Endothelial cell of umbilical vein (primary cell): Measurements from ENCODE around the gene CD44. TPM values are rescaled to one million over a fixed set of nuclear protein-coding genes. Genes with fewer than 3 reads are reported as not detected.

Experiments
- BruUV-seq: library from RNA; stranded (reverse); fragments of 400-500 nt; replicated peaks from 2 replicates; lab custom pipeline; 2021; lab: Mats Ljungman, UMichigan
- CTCF ChIA-PET: fragments of 300-600, 350-600 bp; sonication (Branson Sonifier 250); formaldehyde crosslinking; loops from one replicate; lab custom pipeline; 2021; ENCODE audit warnings: antibody characterized with exemption, inconsistent platforms; lab: Charles Lee
- POLR2A ChIA-PET: fragments of 300-600, 350-600 bp; sonication (Branson Sonifier 250); formaldehyde crosslinking; loops from one replicate; lab custom pipeline; 2021; ENCODE audit warnings: antibody characterized with exemption, inconsistent platforms; lab: Charles Lee
- DNase-seq: peaks from one replicate; pipeline ENCODE4 v3.0.0-alpha.2; 2011; ENCODE audit warnings: low read depth, low spot score
- FAIRE-seq: peaks from 2 replicates; lab custom pipeline; 2011; peaks lifted over from hg19 to GRCh38; lab: Jason Lieb, UNC
- H2AFZ ChIP-seq: 2 replicates; pipeline ENCODE4 v1.6.0; 2012; ENCODE audit warnings: low read depth, low read length, control low read depth, inconsistent platforms
- H3K27ac ChIP-seq: 2 replicates; pipeline ENCODE4 v1.5.1; 2011; ENCODE audit warnings: low read depth, mild to moderate bottlenecking, control low read depth, low read length, moderate library complexity; ENCODE audit not compliant: insufficient read depth
- H3K27me3 ChIP-seq, 2 experiments: 2 replicates each; pipeline versions ENCODE4 v1.6.0 to v1.6.1; 2011; ENCODE audit warnings: low read length in 2 of 2, mixed read lengths in 1 of 2; ENCODE audit not compliant: control insufficient read depth in 2 of 2, insufficient read depth in 2 of 2
- H3K36me3 ChIP-seq, 2 experiments: 2 replicates in 1 of 2; 3 replicates in 1 of 2; pipeline ENCODE4 v1.5.1; 2011; ENCODE audit warnings: low read length in 2 of 2, mild to moderate bottlenecking in 1 of 2, moderate library complexity in 1 of 2; ENCODE audit not compliant: control insufficient read depth in 2 of 2, insufficient read depth in 2 of 2; ENCODE audit errors: extremely low read depth in 1 of 2
- H3K4me1 ChIP-seq: 3 replicates; pipeline ENCODE4 v1.5.1; 2011; ENCODE audit warnings: mild to moderate bottlenecking, low read length; ENCODE audit not compliant: control insufficient read depth, insufficient read depth; ENCODE audit errors: extremely low read depth
- H3K4me2 ChIP-seq: 2 replicates; pipeline ENCODE4 v1.6.1; 2011; ENCODE audit warnings: low read length, control low read depth, mixed read lengths; ENCODE audit not compliant: insufficient read depth
- H3K4me3 ChIP-seq, 3 experiments: fragments of 200-600 bp in 1 of 3; sonication (generic), shearing (Covaris generic) in 1 of 3; replicated peaks in 1 of 3; 2 replicates each; pipeline ENCODE4 v1.5.1; 2011 to 2016; ENCODE audit warnings: control low read depth in 3 of 3, low read length in 3 of 3, mild to moderate bottlenecking in 2 of 3, inconsistent platforms in 1 of 3, low read depth in 1 of 3, moderate library complexity in 1 of 3; ENCODE audit not compliant: insufficient read depth in 1 of 3
- H3K79me2 ChIP-seq: 2 replicates; pipeline ENCODE4 v1.6.0; 2012; ENCODE audit warnings: low read length, inconsistent platforms; ENCODE audit not compliant: control insufficient read depth, insufficient read depth
- H3K9ac ChIP-seq: replicated peaks from 2 replicates; pipeline ENCODE3; 2011; ENCODE audit warnings: low read length, control low read depth; ENCODE audit not compliant: insufficient read depth; ENCODE audit errors: extremely low read depth
- H3K9me1 ChIP-seq: replicated peaks from 3 replicates; pipeline ENCODE4 v1.6.0; 2011; ENCODE audit warnings: mild to moderate bottlenecking, low read length; ENCODE audit not compliant: control insufficient read depth, insufficient read depth; ENCODE audit errors: extremely low read depth
- H3K9me3 ChIP-seq: replicated peaks from 2 replicates; pipeline ENCODE4 v1.5.1; 2012; ENCODE audit warnings: low read length, inconsistent platforms; ENCODE audit not compliant: control insufficient read depth, insufficient read depth
- H4K20me1 ChIP-seq: replicated peaks from 2 replicates; pipeline ENCODE3; 2011; ENCODE audit warnings: mild to moderate bottlenecking, low read length; ENCODE audit not compliant: control insufficient read depth, insufficient read depth; ENCODE audit errors: extremely low read depth
- EZH2 ChIP-seq: IDR thresholded peaks from 2 replicates; pipeline ENCODE4 v1.6.1; 2012; ENCODE audit warnings: borderline replicate concordance, low read depth, mild to moderate bottlenecking, moderate library complexity, low read length, inconsistent platforms; ENCODE audit not compliant: severe bottlenecking
- FOS ChIP-seq: IDR thresholded peaks from 2 replicates; pipeline ENCODE4 v1.6.1; 2011; ENCODE audit warnings: mild to moderate bottlenecking, low read length, moderate library complexity, borderline replicate concordance; ENCODE audit not compliant: insufficient read depth
- GATA2 ChIP-seq: IDR thresholded peaks from 2 replicates; pipeline ENCODE4 v1.7.0; 2011; ENCODE audit warnings: low read depth, mild to moderate bottlenecking, moderate library complexity, mixed read lengths, low read length; ENCODE audit not compliant: insufficient read length, insufficient read depth
- JUN ChIP-seq: IDR thresholded peaks from 2 replicates; pipeline ENCODE4 v1.6.1; 2011; ENCODE audit warnings: borderline replicate concordance, low read depth; ENCODE audit not compliant: insufficient read length, insufficient read depth
- MYC ChIP-seq: IDR thresholded peaks from one replicate; pipeline ENCODE4 v1.6.1; 2011; ENCODE audit warnings: mild to moderate bottlenecking, low read depth, low read length
- POLR2A ChIP-seq: IDR thresholded peaks from 2 replicates; pipeline ENCODE4 v1.6.1; 2012; ENCODE audit warnings: low read depth, mild to moderate bottlenecking, control low read depth, low read length
- POLR2AphosphoS5 ChIP-seq: IDR thresholded peaks from 2 replicates; pipeline ENCODE4 v1.6.1; 2012; ENCODE audit warnings: low read depth, mild to moderate bottlenecking, control low read depth, low read length, moderate library complexity; ENCODE audit not compliant: insufficient read depth
- dilution Hi-C: fragments of 300-500 bp; cut with MboI; formaldehyde crosslinking; loops from one replicate; pipeline ENCODE4 v1.15.0; 2019; ENCODE audit warnings: low sequenced_read_pairs; ENCODE audit not compliant: extremely low pct_ligation_motif_present
- intact Hi-C: fragments of 100-400 bp; cut with micrococcal nuclease; formaldehyde crosslinking; loops from one replicate; pipeline ENCODE4 v1.10.0; 2022
- polyA plus RNA-seq, 4 experiments: library from polyadenylated mRNA; depleted of rRNA in 3 of 4; stranded (reverse) in 3 of 4; unstranded in 1 of 4; fragments of >200 nt; gene quantifications; 2 replicates each; pipeline versions ENCODE4 v1.2.1 to v1.2.3, GENCODE V29; 2011 to 2012; ENCODE audit warnings: missing spikeins in 1 of 4
- total RNA-seq: library from RNA; stranded (reverse); gene quantifications from 2 replicates; pipeline ENCODE4 v1.2.3, GENCODE V29; 2021
- TF ChIP-seq, protein P1 (sequence below): IDR thresholded peaks from 2 replicates; pipeline ENCODE4 v1.6.1; 2011; ENCODE audit not compliant: insufficient read depth, insufficient read length
- TF ChIP-seq, protein P2 (sequence below), 2 donors: IDR thresholded peaks; 1 replicate in 1 of 2; 2 replicates in 1 of 2; pipeline ENCODE4 v1.5.1; 2011; ENCODE audit warnings: low read length in 2 of 2, mild to moderate bottlenecking in 2 of 2, moderate library complexity in 2 of 2, control low read depth in 1 of 2, inconsistent platforms in 1 of 2, low read depth in 1 of 2; ENCODE audit not compliant: insufficient read depth in 1 of 2; ENCODE audit errors: extremely low read depth in 1 of 2

CD44 gene
- total and polyA plus RNA-seq, 2 donors (not counting 3 experiments of a cell fraction or from before 2014, with no cell fraction given), result 25.5 to 26.3 TPM

DNA sequence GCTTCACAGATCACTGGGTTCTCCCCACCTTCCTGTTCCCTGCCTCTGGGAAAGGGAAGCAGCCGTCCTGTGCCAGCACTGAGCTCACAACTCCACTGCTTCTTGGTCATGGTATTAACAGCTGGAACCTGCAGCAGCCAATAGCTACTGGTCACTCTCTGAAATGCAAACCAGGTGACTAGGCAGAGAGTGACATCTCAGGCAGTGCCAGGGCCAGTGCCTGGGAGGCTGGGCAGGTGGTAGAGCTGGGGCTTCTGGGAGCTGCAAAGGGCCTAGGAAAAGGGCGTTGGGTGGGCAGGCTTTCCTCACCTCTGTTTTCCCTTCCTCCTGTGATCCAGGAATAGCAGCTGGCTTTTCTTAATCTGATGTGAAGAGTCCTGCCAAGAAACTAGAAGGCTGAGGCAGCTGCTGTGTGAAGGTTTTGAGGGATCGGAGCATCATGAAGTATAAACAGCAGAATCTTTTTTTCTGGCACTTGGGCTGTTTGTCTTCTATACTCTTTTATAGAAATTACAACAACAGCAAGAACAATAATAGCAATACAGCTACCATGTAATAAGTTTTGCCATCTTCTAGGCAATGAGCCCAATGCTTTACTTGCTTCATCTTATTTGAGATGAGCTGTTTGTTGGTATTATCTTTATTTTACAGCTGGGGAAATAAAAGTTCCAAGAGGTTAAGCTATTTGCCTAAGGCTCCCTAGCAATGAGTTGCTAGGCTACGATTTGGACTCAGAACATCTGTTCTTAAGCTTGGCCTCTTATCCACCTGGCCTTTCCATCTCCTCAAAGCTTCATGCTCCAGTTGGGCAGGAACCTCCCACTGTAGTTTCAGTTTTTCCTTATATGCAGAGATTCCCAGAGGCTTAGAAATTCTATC, 22.0 kb upstream of the CD44 start:
- no peak for DNase-seq
- Histone ChIP-seq H2AFZ (no peak overlapping the region), H3K9me3 (no peaks in the 10 kb centered on the region), H3K4me3 (no peak overlapping the region), H3K9ac (no peak overlapping the region), H3K9me1 (no peaks in the 10 kb centered on the region), H3K27me3 (peaks cover 8 to 26% of the 10 kb centered on the region in 2 experiments), H3K4me1 (peaks cover 3% of the 10 kb centered on the region), H4K20me1 (no peaks in the 10 kb centered on the region), H3K36me3 (no peaks in the 10 kb centered on the region), H3K79me2 (no peaks in the 10 kb centered on the region), H3K27ac (no peak overlapping the region), H3K4me2 (no peak overlapping the region)
- dilution Hi-C loops (no loop called here), intact Hi-C loops (no loop called here)
- no TSS peak for BruUV-seq
- ChIA-PET POLR2A (no interaction called here), CTCF (interaction anchor here (0.8 to 1.2 kb wide), 3 partner anchors 20 to 109 kb away, joined by 3 read pairs; no protein-coding TSS in a partner anchor)
- no peak for FAIRE-seq
- no peak for TF ChIP-seq POLR2A
- peak; percentile 7 for TF ChIP-seq EZH2

DNA sequence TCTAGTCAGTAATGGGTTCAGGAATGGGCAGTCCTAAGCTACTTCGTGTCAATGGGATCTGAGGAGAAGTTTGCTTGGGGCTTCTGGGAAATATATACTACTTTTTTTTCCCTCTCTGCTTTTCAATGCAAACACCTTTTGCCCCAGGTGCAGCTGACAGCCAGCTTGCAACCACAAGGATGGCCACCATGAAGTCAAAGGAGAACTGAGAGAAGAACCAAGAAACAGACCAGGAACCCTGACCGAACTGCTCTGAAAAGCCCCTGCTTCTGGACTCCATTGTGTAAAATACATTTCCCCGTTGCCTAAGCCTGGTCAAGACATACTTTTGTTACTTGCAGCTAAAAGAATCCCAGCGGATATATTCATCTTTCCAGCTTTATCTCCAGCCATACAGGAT, 20.1 kb upstream of the CD44 start:
- no peaks in the 10 kb centered on the region for H3K36me3 ChIP-seq
- H3K27me3 ChIP-seq, result peaks cover 13 to 33% of the 10 kb centered on the region in 2 experiments
- H3K4me1 ChIP-seq, result no peaks in the 10 kb centered on the region
- H3K27ac ChIP-seq, result no peak overlapping the region
- dilution Hi-C loops, result no loop called here
- no peaks in the 10 kb centered on the region for H3K9me3 ChIP-seq
- H4K20me1 ChIP-seq, result no peaks in the 10 kb centered on the region
- ChIA-PET CTCF (interaction anchor here (1.0 kb wide), 1 partner anchor 11 kb away, joined by 3 read pairs; no protein-coding TSS in a partner anchor), POLR2A (no interaction called here)
- H3K9ac ChIP-seq, result no peak overlapping the region
- TF ChIP-seq, protein P1, sequence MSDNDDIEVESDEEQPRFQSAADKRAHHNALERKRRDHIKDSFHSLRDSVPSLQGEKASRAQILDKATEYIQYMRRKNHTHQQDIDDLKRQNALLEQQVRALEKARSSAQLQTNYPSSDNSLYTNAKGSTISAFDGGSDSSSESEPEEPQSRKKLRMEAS, result no peak
- TF ChIP-seq GATA2, result no peak
- TF ChIP-seq MYC, result no peak
- no peak for TF ChIP-seq POLR2AphosphoS5
- no peak for TF ChIP-seq JUN
- no peak for TF ChIP-seq FOS
- TF ChIP-seq, protein P2, sequence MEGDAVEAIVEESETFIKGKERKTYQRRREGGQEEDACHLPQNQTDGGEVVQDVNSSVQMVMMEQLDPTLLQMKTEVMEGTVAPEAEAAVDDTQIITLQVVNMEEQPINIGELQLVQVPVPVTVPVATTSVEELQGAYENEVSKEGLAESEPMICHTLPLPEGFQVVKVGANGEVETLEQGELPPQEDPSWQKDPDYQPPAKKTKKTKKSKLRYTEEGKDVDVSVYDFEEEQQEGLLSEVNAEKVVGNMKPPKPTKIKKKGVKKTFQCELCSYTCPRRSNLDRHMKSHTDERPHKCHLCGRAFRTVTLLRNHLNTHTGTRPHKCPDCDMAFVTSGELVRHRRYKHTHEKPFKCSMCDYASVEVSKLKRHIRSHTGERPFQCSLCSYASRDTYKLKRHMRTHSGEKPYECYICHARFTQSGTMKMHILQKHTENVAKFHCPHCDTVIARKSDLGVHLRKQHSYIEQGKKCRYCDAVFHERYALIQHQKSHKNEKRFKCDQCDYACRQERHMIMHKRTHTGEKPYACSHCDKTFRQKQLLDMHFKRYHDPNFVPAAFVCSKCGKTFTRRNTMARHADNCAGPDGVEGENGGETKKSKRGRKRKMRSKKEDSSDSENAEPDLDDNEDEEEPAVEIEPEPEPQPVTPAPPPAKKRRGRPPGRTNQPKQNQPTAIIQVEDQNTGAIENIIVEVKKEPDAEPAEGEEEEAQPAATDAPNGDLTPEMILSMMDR (IDR thresholded peaks at IDR 0.05; ENCODE audit: extremely low read depth in 1 of 2, insufficient read depth in 1 of 2, low read depth in 1 of 2, low read length in 2 of 2), result no peak
- TF ChIP-seq EZH2, result no peak
- no peak for TF ChIP-seq POLR2A
- H3K4me3 ChIP-seq, result no peak overlapping the region
- H2AFZ ChIP-seq, result no peak overlapping the region
- H3K79me2 ChIP-seq, result no peaks in the 10 kb centered on the region
- DNase-seq, result no peak
- intact Hi-C loops, result no loop called here
- BruUV-seq, result no TSS peak
- no peaks in the 10 kb centered on the region for H3K9me1 ChIP-seq
- no peak for FAIRE-seq
- H3K4me2 ChIP-seq, result no peak overlapping the region
